AG04449 (cell line): ENCODE measurements around the gene ZFP1.

Source experiments
- CTCF ChIA-PET: fragments of 350-600 bp; formaldehyde crosslinking; extraction: SDS; loops from one replicate; lab custom pipeline; 2021; ENCODE audit warnings: antibody characterized with exemption; lab: Yijun Ruan, JAX
- POLR2A ChIA-PET: fragments of 400-600, 350-600 bp; formaldehyde crosslinking; extraction: SDS; loops from one replicate; lab custom pipeline; 2020; ENCODE audit warnings: antibody characterized with exemption, inconsistent platforms; lab: Yijun Ruan, JAX
- DNase-seq: peaks from one replicate; pipeline ENCODE4 v3.0.0-alpha.2; 2010; ENCODE audit warnings: low read depth, low spot score
- H3K4me3 ChIP-seq: 2 replicates; pipeline ENCODE4 v1.5.1; 2011; ENCODE audit warnings: low read depth, mild to moderate bottlenecking, control low read depth, low read length
- CTCF ChIP-seq: IDR thresholded peaks from one replicate; pipeline ENCODE4 v1.5.1; 2011; ENCODE audit warnings: mild to moderate bottlenecking, moderate library complexity, low read length, control low read depth, inconsistent platforms; ENCODE audit not compliant: insufficient read depth; ENCODE audit errors: missing control alignments

ZFP1 gene

GRCh38 chr16:75111961-75112733 lies 36.2 kb upstream of the ZFP1 start:
- CTCF ChIA-PET = interaction anchor here (0.7 to 11.0 kb wide), 33 partner anchors 10 to 411 kb away, joined by 3 to 450 read pairs (median 6); partner anchors contain the start of genes MLKL, WDR59 and ZNRF1
- POLR2A ChIA-PET = interaction anchor here (1.1 kb wide), 1 partner anchor 127 kb away, joined by 6 read pairs; the partner anchor contains the start of gene WDR59
- DNase-seq = no peak

GRCh38 chr16:75112734-75113491 lies 35.4 kb upstream of the ZFP1 start:
- CTCF ChIA-PET = interaction anchor here (0.6 to 11.0 kb wide), 8 partner anchors 9 to 298 kb away, joined by 3 to 450 read pairs (median 36); partner anchors contain the start of genes WDR59 and ZNRF1
- POLR2A ChIA-PET = no interaction called here
- TF ChIP-seq CTCF = no peak
- H3K4me3 ChIP-seq = no peak overlapping the region
- no peak for DNase-seq

More at GRCh38 chr16:75111961-75112733, 36.2 kb upstream of the ZFP1 start:
- H3K4me3 ChIP-seq = no peak overlapping the region
- TF ChIP-seq CTCF = no peak

- CTCF ChIA-PET = interaction anchor here (0.6 to 11.0 kb wide), 4 partner anchors 15 to 299 kb away, joined by 3 to 450 read pairs (median 103); partner anchors contain the start of genes WDR59 and ZNRF1
- no peak overlapping the region for H3K4me3 ChIP-seq
- no peak for DNase-seq
- POLR2A ChIA-PET = no interaction called here
- TF ChIP-seq CTCF = no peak
Observed at GRCh38 chr16:75113541-75114121, 34.7 kb upstream of the ZFP1 start.

GRCh38 chr16:75114179-75114945 lies 34.0 kb upstream of the ZFP1 start:
- ChIA-PET CTCF (interaction anchor here (7.3 to 11.0 kb wide), 2 partner anchors 107 to 124 kb away, joined by 133 to 450 read pairs; partner anchors contain the start of genes WDR59 and ZNRF1), POLR2A (no interaction called here)
- TF ChIP-seq CTCF = no peak
- no peak for DNase-seq
- no peak overlapping the region for H3K4me3 ChIP-seq

GRCh38 chr16:75114946-75115825 lies 33.1 kb upstream of the ZFP1 start:
- CTCF ChIA-PET = interaction anchor here (1.5 to 11.0 kb wide), 3 partner anchors 117 to 124 kb away, joined by 4 to 450 read pairs (median 12); partner anchors contain the start of genes WDR59 and ZNRF1
- POLR2A ChIA-PET = no interaction called here
- H3K4me3 ChIP-seq = no peak overlapping the region
- no peak for TF ChIP-seq CTCF
- no peak for DNase-seq
